Measurements from ENCODE around the gene NCS1.

- no peak for TF ChIP-seq EZH2 (IDR thresholded peaks at IDR 0.05; ENCODE audit: insufficient read depth, poor library complexity, severe bottlenecking)
- no peak for TF ChIP-seq EZH2phosphoT487 (IDR thresholded peaks at IDR 0.05; ENCODE audit: insufficient read depth, low read depth)
These were observed 91.6 kb downstream of the NCS1 start for GRCh38 chr9:130263601-130264413.
